ENCODE data around the gene ZBED4.

GRCh38 chr22:49886346-49887063 is 32.9 kb downstream of the ZBED4 start:
- TF ChIP-seq CTCF (IDR thresholded peaks at IDR 0.05; ENCODE audit: low read depth, low read length, missing input control) (no peak), RAD21 (IDR thresholded peaks at IDR 0.05) (no peak), MAX (IDR thresholded peaks at IDR 0.05) (no peak), REST (IDR thresholded peaks at IDR 0.05) (no peak), ATF3 (IDR thresholded peaks at IDR 0.05) (no peak), JUND (IDR thresholded peaks at IDR 0.05) (no peak), TAF1 (conservative IDR thresholded peaks at IDR 0.05) (no peak), SP1 (IDR thresholded peaks at IDR 0.05) (no peak), FOXA2 (IDR thresholded peaks at IDR 0.05) (no peak), EGR1 (IDR thresholded peaks at IDR 0.05; ENCODE audit: low read depth in 2 of 2) (no peak), GABPA (IDR thresholded peaks at IDR 0.05 in 1 of 2, conservative IDR thresholded peaks at IDR 0.05 in 1 of 2) (no peak), YY1 (IDR thresholded peaks at IDR 0.05) (no peak), ZBTB33 (IDR thresholded peaks at IDR 0.05) (no peak)
